HepG2 (cell line): ENCODE measurements around the gene MTCH1. TPM values are rescaled to one million over a fixed set of nuclear protein-coding genes. Genes with fewer than 3 reads are reported as not detected.

Experiments
- ATAC-seq: fragments of 200-7000 bp; cut with Tn5 transposase; 3 replicates; pipeline ENCODE4 v1.9.1; 2020; ENCODE audit warnings: mild to moderate bottlenecking, moderate library complexity
- BruUV-seq: library from RNA; stranded (reverse); fragments of 400-500 nt; replicated peaks from 2 replicates; lab custom pipeline; 2021; lab: Mats Ljungman, UMichigan
- CTCF ChIA-PET: fragments of 300-600 bp; formaldehyde crosslinking; extraction: SDS; loops from one replicate; lab custom pipeline; 2021; ENCODE audit warnings: low total read pairs, inconsistent platforms, low intra/inter-chr PET ratio; lab: Yijun Ruan, JAX
- POLR2A ChIA-PET: fragments of 350-600 bp; sonication (Branson Sonifier 250); formaldehyde crosslinking; loops from one replicate; lab custom pipeline; 2020; ENCODE audit warnings: antibody characterized with exemption, inconsistent platforms; lab: Yijun Ruan, JAX
- DNase-seq: peaks from one replicate; pipeline ENCODE4 v3.0.0-alpha.2; 2015; ENCODE audit warnings: low spot score
- FAIRE-seq: peaks from 3 replicates; lab custom pipeline; 2011; peaks lifted over from hg19 to GRCh38; lab: Jason Lieb, UNC
- H2AFZ ChIP-seq: one replicate; pipeline ENCODE4 v1.6.1; 2011; ENCODE audit warnings: low read length, inconsistent platforms
- H3K27ac ChIP-seq: fragments of 300-600 bp; 3 replicates; pipeline ENCODE4 v1.8.0; 2011; ENCODE audit warnings: mixed run types, mild to moderate bottlenecking, mixed read lengths, low read length, inconsistent platforms; ENCODE audit not compliant: insufficient read depth; ENCODE audit errors: extremely low read length
- H3K27me3 ChIP-seq, 2 experiments: fragments of 200-600 bp in 1 of 2; 2 replicates in 1 of 2; 3 replicates in 1 of 2; pipeline versions ENCODE4 v1.6.0 to v1.8.0; 2011; ENCODE audit warnings: low read length in 2 of 2, mild to moderate bottlenecking in 2 of 2, moderate library complexity in 2 of 2, inconsistent platforms in 1 of 2; ENCODE audit not compliant: insufficient read depth in 2 of 2, control insufficient read depth in 1 of 2
- H3K36me3 ChIP-seq, 2 experiments: fragments of 200-600 bp in 1 of 2; replicated peaks in 1 of 2; 2 replicates in 1 of 2; 3 replicates in 1 of 2; pipeline versions ENCODE4 v1.5.1 to v1.8.0; 2011; ENCODE audit warnings: low read length in 2 of 2, inconsistent platforms in 1 of 2; ENCODE audit not compliant: insufficient read depth in 2 of 2, control insufficient read depth in 1 of 2
- H3K4me1 ChIP-seq: 2 replicates; pipeline ENCODE4 v1.5.1; 2012; ENCODE audit warnings: low read length, inconsistent platforms; ENCODE audit not compliant: insufficient read depth
- H3K4me2 ChIP-seq: 2 replicates; pipeline ENCODE4 v1.6.0; 2011; ENCODE audit warnings: low read depth, low read length, inconsistent platforms
- H3K4me3 ChIP-seq, 3 experiments: fragments of 200-600 bp in 1 of 3; sonication (generic), shearing (Covaris generic) in 1 of 3; replicated peaks in 1 of 3; 2 replicates each; pipeline ENCODE4 v1.5.1; 2011 to 2016; ENCODE audit warnings: low read length in 3 of 3, inconsistent platforms in 2 of 3, low read depth in 2 of 3, mild to moderate bottlenecking in 2 of 3, control low read depth in 1 of 3, mixed read lengths in 1 of 3; ENCODE audit not compliant: insufficient read depth in 1 of 3
- H3K79me2 ChIP-seq: one replicate; pipeline ENCODE4 v1.6.1; 2011; ENCODE audit warnings: low read length, inconsistent platforms; ENCODE audit not compliant: insufficient read depth
- H3K9ac ChIP-seq: 2 replicates; pipeline ENCODE4 v1.6.0; 2011; ENCODE audit warnings: mild to moderate bottlenecking, low read depth, low read length, inconsistent platforms; ENCODE audit not compliant: insufficient read depth
- H3K9me3 ChIP-seq: 2 replicates; pipeline ENCODE4 v1.5.1; 2012; ENCODE audit warnings: mild to moderate bottlenecking, low read length
- H4K20me1 ChIP-seq: 2 replicates; pipeline ENCODE4 v1.6.0; 2011; ENCODE audit warnings: inconsistent platforms, mild to moderate bottlenecking, low read length, moderate library complexity; ENCODE audit not compliant: insufficient read depth
- AGO2 ChIP-seq: fragments of 200-400 bp; formaldehyde crosslinking; optimal IDR thresholded peaks from 2 replicates; pipeline ENCODE3; 2017; ENCODE audit warnings: mild to moderate bottlenecking, low read depth, low read length, moderate library complexity
- ETV6 ChIP-seq: sonication (generic); formaldehyde crosslinking; conservative IDR thresholded peaks from 2 replicates; pipeline ENCODE4 v1.4.0; 2020; ENCODE audit warnings: missing genetic modification reagents
- FOSL2 ChIP-seq: sonication (generic); formaldehyde crosslinking; IDR thresholded peaks from 2 replicates; pipeline ENCODE4 v1.4.0; 2020; ENCODE audit warnings: missing genetic modification reagents
- HNRNPL ChIP-seq: fragments of 200-400 bp; formaldehyde crosslinking; IDR thresholded peaks from 2 replicates; pipeline ENCODE4 v1.6.1; 2017; ENCODE audit warnings: mild to moderate bottlenecking, low read depth, low read length
- NCOA5 ChIP-seq: sonication (generic); formaldehyde crosslinking; IDR thresholded peaks from 2 replicates; pipeline ENCODE4 v1.4.0; 2020; ENCODE audit warnings: missing genetic modification reagents
- NFYB ChIP-seq: sonication (generic); formaldehyde crosslinking; IDR thresholded peaks from 2 replicates; pipeline ENCODE4 v1.4.0; 2020; ENCODE audit warnings: missing genetic modification reagents
- U2AF2 ChIP-seq: fragments of 200-400 bp; formaldehyde crosslinking; IDR thresholded peaks from 2 replicates; pipeline ENCODE4 v1.6.1; 2017; ENCODE audit warnings: low read depth, mild to moderate bottlenecking, low read length
- ZNF234 ChIP-seq: sonication (generic); formaldehyde crosslinking; conservative IDR thresholded peaks from 2 replicates; pipeline ENCODE4 v1.5.1; 2020; ENCODE audit warnings: mild to moderate bottlenecking, missing genetic modification reagents
- ZNF576 ChIP-seq: sonication (generic); formaldehyde crosslinking; IDR thresholded peaks from 2 replicates; pipeline ENCODE4 v1.4.0; 2020; ENCODE audit warnings: mild to moderate bottlenecking, missing genetic modification reagents
- WGBS: methylation state at CpG from one replicate; pipeline ENCODE4 v1.1.6; 2017; ENCODE audit warnings: low lambda C conversion rate; 5-methylcytosine and 5-hydroxymethylcytosine counted together
- in situ Hi-C: cut with HindIII; loops from 2 replicates; pipeline ENCODE4 v1.10.0; 2017; ENCODE audit warnings: low pct_unique_long_range_greater_than_20kb; ENCODE audit not compliant: extremely low pct_ligation_motif_present
- intact Hi-C: fragments of 100-400 bp; cut with micrococcal nuclease; formaldehyde crosslinking; loops from one replicate; pipeline ENCODE4 v1.10.0; 2022; ENCODE audit not compliant: unreplicated experiment
- polyA plus RNA-seq, 8 experiments: library from polyadenylated mRNA; depleted of rRNA in 3 of 8; stranded (reverse) in 7 of 8; unstranded in 1 of 8; fragments of >200 nt; fragmentation: Illumina TruSeq in 4 of 8; extraction: Trizol in 4 of 8; gene quantifications; 2 replicates each; pipeline versions ENCODE4 v1.2.1 to v1.2.3, GENCODE V29; 2011 to 2016; ENCODE audit warnings: low read depth in 4 of 8, missing spikeins in 1 of 8, mixed read lengths in 1 of 8; ENCODE audit not compliant: insufficient read depth in 1 of 8
- total RNA-seq, 5 experiments: library from RNA; depleted of rRNA; stranded (reverse); fragments of >200 nt; fragmentation: Illumina TruSeq; extraction: Trizol; gene quantifications; 2 replicates each; pipeline ENCODE4 v1.2.3, GENCODE V29; 2016; ENCODE audit warnings: low read depth in 1 of 5
- TF ChIP-seq, protein P1 (sequence below): sonication (generic); formaldehyde crosslinking; IDR thresholded peaks from 2 replicates; pipeline ENCODE4 v1.4.0; 2020; ENCODE audit warnings: low read depth, missing genetic modification reagents
- TF ChIP-seq, protein P2 (sequence below): conservative IDR thresholded peaks from 2 replicates; pipeline ENCODE4 v1.6.1; 2018; ENCODE audit warnings: missing genetic modification reagents

Gene MTCH1
- total and polyA plus RNA-seq, 2 of the 13 experiments (the other 11 are each of a cell fraction or from before 2014, with no cell fraction given), result 86.2 to 144 TPM

GRCh38 chr6:37024656-37025337 lies 38.8 kb upstream of the MTCH1 start:
- peaks cover 3 to 35% of the 10 kb centered on the region in 2 experiments; a peak in 4 of 5 replicates for H3K27me3 ChIP-seq
- H2AFZ ChIP-seq, result no peak overlapping the region
- intact Hi-C loops, result no loop called here
- H3K4me1 ChIP-seq, result peaks cover 59% of the 10 kb centered on the region
- H3K36me3 ChIP-seq, result no peaks in the 10 kb centered on the region
- ATAC-seq, result no peak
- no peaks in the 10 kb centered on the region for H3K9me3 ChIP-seq
- H3K9ac ChIP-seq, result no peak overlapping the region
- H3K4me2 ChIP-seq, result no peak overlapping the region
- BruUV-seq, result no TSS peak
- FAIRE-seq, result no peak
- no peak overlapping the region for H3K27ac ChIP-seq
- no peaks in the 10 kb centered on the region for H4K20me1 ChIP-seq
- ChIA-PET POLR2A (interaction anchor here (1.2 kb wide), 2 partner anchors 12 to 147 kb away, joined by 3 read pairs; no protein-coding TSS in a partner anchor), CTCF (no interaction called here)
- in situ Hi-C loops, result loop anchor here (5.0 to 10.0 kb wide), 2 partner anchors 150 to 183 kb away; partner anchors contain the start of gene PIM1
- no peak overlapping the region for H3K4me3 ChIP-seq
- no peak for TF ChIP-seq ZNF234
- TF ChIP-seq ZNF576, result no peak
- no peak for TF ChIP-seq U2AF2
- TF ChIP-seq AGO2, result no peak
- TF ChIP-seq HNRNPL, result 0 out of 2 replicates have a peak, but pooled peaks have one; percentile 56
- peak; percentile 39 for TF ChIP-seq FOSL2 (CRISPR knock-in tag)
- TF ChIP-seq, protein P1, sequence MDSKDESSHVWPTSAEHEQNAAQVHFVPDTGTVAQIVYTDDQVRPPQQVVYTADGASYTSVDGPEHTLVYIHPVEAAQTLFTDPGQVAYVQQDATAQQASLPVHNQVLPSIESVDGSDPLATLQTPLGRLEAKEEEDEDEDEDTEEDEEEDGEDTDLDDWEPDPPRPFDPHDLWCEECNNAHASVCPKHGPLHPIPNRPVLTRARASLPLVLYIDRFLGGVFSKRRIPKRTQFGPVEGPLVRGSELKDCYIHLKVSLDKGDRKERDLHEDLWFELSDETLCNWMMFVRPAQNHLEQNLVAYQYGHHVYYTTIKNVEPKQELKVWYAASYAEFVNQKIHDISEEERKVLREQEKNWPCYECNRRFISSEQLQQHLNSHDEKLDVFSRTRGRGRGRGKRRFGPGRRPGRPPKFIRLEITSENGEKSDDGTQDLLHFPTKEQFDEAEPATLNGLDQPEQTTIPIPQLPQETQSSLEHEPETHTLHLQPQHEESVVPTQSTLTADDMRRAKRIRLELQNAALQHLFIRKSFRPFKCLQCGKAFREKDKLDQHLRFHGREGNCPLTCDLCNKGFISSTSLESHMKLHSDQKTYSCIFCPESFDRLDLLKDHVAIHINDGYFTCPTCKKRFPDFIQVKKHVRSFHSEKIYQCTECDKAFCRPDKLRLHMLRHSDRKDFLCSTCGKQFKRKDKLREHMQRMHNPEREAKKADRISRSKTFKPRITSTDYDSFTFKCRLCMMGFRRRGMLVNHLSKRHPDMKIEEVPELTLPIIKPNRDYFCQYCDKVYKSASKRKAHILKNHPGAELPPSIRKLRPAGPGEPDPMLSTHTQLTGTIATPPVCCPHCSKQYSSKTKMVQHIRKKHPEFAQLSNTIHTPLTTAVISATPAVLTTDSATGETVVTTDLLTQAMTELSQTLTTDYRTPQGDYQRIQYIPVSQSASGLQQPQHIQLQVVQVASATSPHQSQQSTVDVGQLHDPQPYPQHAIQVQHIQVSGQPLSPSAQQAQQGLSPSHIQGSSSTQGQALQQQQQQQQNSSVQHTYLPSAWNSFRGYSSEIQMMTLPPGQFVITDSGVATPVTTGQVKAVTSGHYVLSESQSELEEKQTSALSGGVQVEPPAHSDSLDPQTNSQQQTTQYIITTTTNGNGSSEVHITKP (CRISPR knock-in tag), result peak; percentile 84
- no peak for TF ChIP-seq NFYB
- no peak for TF ChIP-seq ETV6 (CRISPR knock-in tag)
- TF ChIP-seq, protein P2, sequence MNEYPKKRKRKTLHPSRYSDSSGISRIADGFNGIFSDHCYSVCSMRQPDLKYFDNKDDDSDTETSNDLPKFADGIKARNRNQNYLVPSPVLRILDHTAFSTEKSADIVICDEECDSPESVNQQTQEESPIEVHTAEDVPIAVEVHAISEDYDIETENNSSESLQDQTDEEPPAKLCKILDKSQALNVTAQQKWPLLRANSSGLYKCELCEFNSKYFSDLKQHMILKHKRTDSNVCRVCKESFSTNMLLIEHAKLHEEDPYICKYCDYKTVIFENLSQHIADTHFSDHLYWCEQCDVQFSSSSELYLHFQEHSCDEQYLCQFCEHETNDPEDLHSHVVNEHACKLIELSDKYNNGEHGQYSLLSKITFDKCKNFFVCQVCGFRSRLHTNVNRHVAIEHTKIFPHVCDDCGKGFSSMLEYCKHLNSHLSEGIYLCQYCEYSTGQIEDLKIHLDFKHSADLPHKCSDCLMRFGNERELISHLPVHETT (CRISPR knock-in tag), result no peak
- TF ChIP-seq NCOA5 (CRISPR knock-in tag), result no peak
- WGBS, result 43% methylated on average over 15 of the region's 15 CpGs
- no peaks in the 10 kb centered on the region for H3K79me2 ChIP-seq
- DNase-seq, result no peak
